ENCODE measurements around the gene ENOX2. TPM values are rescaled to one million over a fixed set of nuclear protein-coding genes. Genes with fewer than 3 reads are reported as not detected.

The ENOX2 gene
- total RNA-seq, 5 donors from 2014 or later (not counting 1 experiment from before 2014, with no cell fraction given) = 10.4 to 17.1 (median 13.5) TPM

GRCh38 chrX:130877892-130878341, 25.1 kb downstream of the ENOX2 start:
- DNase-seq = no peak
- WGBS (ENCODE audit: insufficient coverage) = no CpG with 5 or more reads among the region's 1 CpG
- Mint-ChIP-seq H3K9me3 (peaks cover 0 to 2% (median 0%) of the 10 kb centered on the region in 3 donors), H3K27me3 (peaks cover 0 to 23% of the 10 kb centered on the region in 2 donors), H3K36me3 (peaks cover 5% of the 10 kb centered on the region), H3K4me3 (no peak overlapping the region), H3K4me1 (peaks cover 11 to 35% (median 33%) of the 10 kb centered on the region in 3 donors), H3K27ac (no peak overlapping the region)
- peaks cover 0 to 2% of the 10 kb centered on the region in 2 experiments for H3K4me1 ChIP-seq (ENCODE audit: control insufficient read depth in 1 of 2, extremely low read depth in 1 of 2, insufficient read depth in 2 of 2, low read length in 2 of 2)
- no peak overlapping the region for H3K4me3 ChIP-seq (ENCODE audit: control insufficient read depth in 1 of 2, extremely low read depth in 1 of 2, low read length in 1 of 2)
- ChIA-PET CTCF (no interaction called here), POLR2A (no interaction called here)
- no peaks in the 10 kb centered on the region for H3K36me3 ChIP-seq (ENCODE audit: control insufficient read depth in 2 of 2, extremely low read depth in 1 of 2, insufficient read depth in 1 of 2, low read length in 1 of 2)
- H3K27me3 ChIP-seq (replicated peaks in 1 of 2; ENCODE audit: control insufficient read depth in 2 of 2, extremely low read depth in 1 of 2, insufficient read depth in 2 of 2, low read length in 1 of 2) = no peaks in the 10 kb centered on the region
- H3K9me3 ChIP-seq = peaks cover 4% of the 10 kb centered on the region
- no peak for ATAC-seq (replicated peaks in 1 of 4)
- H3K27ac ChIP-seq (ENCODE audit: low read length) = no peak overlapping the region

DNA sequence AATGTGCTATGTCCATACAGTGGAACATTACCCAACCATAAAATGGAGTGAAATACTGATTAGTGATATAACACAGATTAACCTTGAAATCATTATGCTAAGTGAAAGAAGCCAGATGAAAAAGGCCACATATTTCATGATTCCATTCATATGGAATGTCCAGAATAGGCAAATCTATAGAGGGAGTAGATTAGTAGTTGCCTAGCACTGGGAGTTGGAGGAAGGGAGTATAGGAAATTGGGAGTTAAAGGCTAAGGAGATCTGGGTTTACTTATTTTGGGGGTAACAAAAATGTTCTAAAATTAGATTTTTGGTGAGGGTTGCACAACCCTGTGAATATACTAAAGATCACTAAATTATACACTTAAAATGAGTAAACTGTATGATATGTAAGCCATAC, 26.8 kb downstream of the ENOX2 start:
- Mint-ChIP-seq H3K9me3 (peaks cover 0 to 2% (median 0%) of the 10 kb centered on the region in 3 donors), H3K27me3 (peaks cover 0 to 21% of the 10 kb centered on the region in 2 donors), H3K36me3 (no peaks in the 10 kb centered on the region), H3K4me1 (peaks cover 12 to 29% (median 24%) of the 10 kb centered on the region in 3 donors), H3K27ac (no peak overlapping the region), H3K4me3 (no peak overlapping the region)
- no peaks in the 10 kb centered on the region for H3K36me3 ChIP-seq (ENCODE audit: control insufficient read depth in 2 of 2, extremely low read depth in 1 of 2, insufficient read depth in 1 of 2, low read length in 1 of 2)
- H3K4me1 ChIP-seq (ENCODE audit: control insufficient read depth in 1 of 2, extremely low read depth in 1 of 2, insufficient read depth in 2 of 2, low read length in 2 of 2) = peaks cover 0 to 2% of the 10 kb centered on the region in 2 experiments
- H3K27ac ChIP-seq (ENCODE audit: low read length) = no peak overlapping the region
- CTCF ChIA-PET = no interaction called here
- no peak overlapping the region for H3K4me3 ChIP-seq (ENCODE audit: control insufficient read depth in 1 of 2, extremely low read depth in 1 of 2, low read length in 1 of 2)
- DNase-seq (no peak), ATAC-seq (replicated peaks in 1 of 4) (no peak)
- peaks cover 4% of the 10 kb centered on the region for H3K9me3 ChIP-seq
- H3K27me3 ChIP-seq (replicated peaks in 1 of 2; ENCODE audit: control insufficient read depth in 2 of 2, extremely low read depth in 1 of 2, insufficient read depth in 2 of 2, low read length in 1 of 2) = no peaks in the 10 kb centered on the region
- POLR2A ChIA-PET = no interaction called here

DNA sequence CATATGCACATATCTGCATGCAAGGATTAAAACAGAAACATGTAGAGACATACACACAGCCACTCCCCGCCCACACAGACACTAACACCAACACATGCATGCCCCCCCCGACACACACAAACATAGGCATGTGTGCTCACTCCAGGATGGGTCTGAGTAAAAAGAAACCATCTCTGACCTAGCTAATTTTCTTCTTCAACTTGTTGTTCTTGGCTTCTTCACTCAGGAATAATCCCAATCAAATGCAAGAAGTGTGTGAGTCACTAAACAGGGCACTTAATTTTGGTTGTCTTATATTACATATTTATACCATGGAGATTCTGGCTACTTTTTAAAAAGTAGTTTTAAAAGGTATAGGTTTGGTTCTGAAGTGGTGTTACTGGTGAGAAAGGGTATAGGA, 28.3 kb downstream of the ENOX2 start:
- POLR2A ChIA-PET = no interaction called here
- H3K27ac ChIP-seq (ENCODE audit: low read length) = no peak overlapping the region
- H3K36me3 Mint-ChIP-seq = peaks cover 1% of the 10 kb centered on the region
- ATAC-seq (replicated peaks in 1 of 4) (no peak), DNase-seq (no peak)
- no peak overlapping the region for H3K4me3 Mint-ChIP-seq
- 100% methylated on average over 1 of the region's 2 CpGs for WGBS (ENCODE audit: insufficient coverage)
- H3K4me3 ChIP-seq (ENCODE audit: control insufficient read depth in 1 of 2, extremely low read depth in 1 of 2, low read length in 1 of 2) = no peak overlapping the region
- H3K27me3 Mint-ChIP-seq = peaks cover 0 to 28% of the 10 kb centered on the region in 2 donors
- CTCF ChIA-PET = no interaction called here
- no peaks in the 10 kb centered on the region for H3K27me3 ChIP-seq (replicated peaks in 1 of 2; ENCODE audit: control insufficient read depth in 2 of 2, extremely low read depth in 1 of 2, insufficient read depth in 2 of 2, low read length in 1 of 2)
- peaks cover 0 to 2% of the 10 kb centered on the region in 2 experiments for H3K4me1 ChIP-seq (ENCODE audit: control insufficient read depth in 1 of 2, extremely low read depth in 1 of 2, insufficient read depth in 2 of 2, low read length in 2 of 2)
- peaks cover 13 to 31% (median 25%) of the 10 kb centered on the region in 3 donors for H3K4me1 Mint-ChIP-seq
- H3K9me3 ChIP-seq = peaks cover 4% of the 10 kb centered on the region
- H3K36me3 ChIP-seq (ENCODE audit: control insufficient read depth in 2 of 2, extremely low read depth in 1 of 2, insufficient read depth in 1 of 2, low read length in 1 of 2) = no peaks in the 10 kb centered on the region
- peaks cover 0 to 2% (median 0%) of the 10 kb centered on the region in 3 donors for H3K9me3 Mint-ChIP-seq
- H3K27ac Mint-ChIP-seq = no peak overlapping the region

GRCh38 chrX:130869239-130869638, 33.8 kb downstream of the ENOX2 start:
- H3K36me3 ChIP-seq (ENCODE audit: control insufficient read depth in 2 of 2, extremely low read depth in 1 of 2, insufficient read depth in 1 of 2, low read length in 1 of 2) = no peaks in the 10 kb centered on the region
- Mint-ChIP-seq H3K9me3 (no peaks in the 10 kb centered on the region), H3K4me3 (no peak overlapping the region), H3K4me1 (peaks cover 2 to 18% (median 13%) of the 10 kb centered on the region in 3 donors), H3K36me3 (peaks cover 9% of the 10 kb centered on the region), H3K27me3 (peaks cover 0 to 27% of the 10 kb centered on the region in 2 donors), H3K27ac (no peak overlapping the region)
- no peak for DNase-seq
- H3K4me3 ChIP-seq (ENCODE audit: control insufficient read depth in 1 of 2, extremely low read depth in 1 of 2, low read length in 1 of 2) = no peak overlapping the region
- no peaks in the 10 kb centered on the region for H3K27me3 ChIP-seq (replicated peaks in 1 of 2; ENCODE audit: control insufficient read depth in 2 of 2, extremely low read depth in 1 of 2, insufficient read depth in 2 of 2, low read length in 1 of 2)
- H3K27ac ChIP-seq (ENCODE audit: low read length) = no peak overlapping the region
- ChIA-PET POLR2A (no interaction called here), CTCF (interaction anchor here in 1 of 2 donors (0.6 kb wide), 1 partner anchor 47 kb away, joined by 4 read pairs; no protein-coding TSS in a partner anchor)
- H3K9me3 ChIP-seq = no peaks in the 10 kb centered on the region
- ATAC-seq (replicated peaks in 1 of 4) = no peak
- 100% methylated on average over 2 of the region's 3 CpGs for WGBS (ENCODE audit: insufficient coverage)
- no peaks in the 10 kb centered on the region for H3K4me1 ChIP-seq (ENCODE audit: control insufficient read depth in 1 of 2, extremely low read depth in 1 of 2, insufficient read depth in 2 of 2, low read length in 2 of 2)

DNA sequence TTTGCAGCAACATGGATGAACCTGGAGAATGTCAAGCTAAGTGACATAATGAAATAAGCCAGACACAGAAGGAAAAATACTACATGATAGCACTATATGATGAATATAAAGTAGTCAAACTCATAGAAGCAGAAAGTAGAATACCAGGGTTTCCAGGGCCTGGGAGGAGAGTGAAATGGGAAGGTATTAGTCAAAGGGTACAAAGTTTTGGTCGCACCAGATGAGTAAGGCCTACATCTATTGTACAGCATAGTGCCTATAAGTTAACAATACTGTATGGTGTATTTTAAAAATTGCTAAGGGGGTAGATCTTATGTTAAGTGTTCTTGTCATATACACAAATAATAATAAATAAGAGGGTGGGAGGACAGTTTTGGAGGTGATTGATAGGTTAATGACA, 41.5 kb downstream of the ENOX2 start:
- peaks cover 0 to 6% (median 0%) of the 10 kb centered on the region in 3 donors for H3K4me1 Mint-ChIP-seq
- Histone ChIP-seq H3K4me1 (ENCODE audit: control insufficient read depth in 1 of 2, extremely low read depth in 1 of 2, insufficient read depth in 2 of 2, low read length in 2 of 2) (no peaks in the 10 kb centered on the region), H3K9me3 (no peaks in the 10 kb centered on the region), H3K27ac (ENCODE audit: low read length) (no peak overlapping the region), H3K4me3 (ENCODE audit: control insufficient read depth in 1 of 2, extremely low read depth in 1 of 2, low read length in 1 of 2) (no peak overlapping the region), H3K36me3 (ENCODE audit: control insufficient read depth in 2 of 2, extremely low read depth in 1 of 2, insufficient read depth in 1 of 2, low read length in 1 of 2) (no peaks in the 10 kb centered on the region), H3K27me3 (replicated peaks in 1 of 2; ENCODE audit: control insufficient read depth in 2 of 2, extremely low read depth in 1 of 2, insufficient read depth in 2 of 2, low read length in 1 of 2) (no peaks in the 10 kb centered on the region)
- no peak for ATAC-seq (replicated peaks in 1 of 4)
- DNase-seq = no peak
- no peaks in the 10 kb centered on the region for H3K27me3 Mint-ChIP-seq
- ChIA-PET POLR2A (no interaction called here), CTCF (interaction anchor here in 1 of 2 donors (0.5 kb wide), 1 partner anchor 703 kb away, joined by 5 read pairs; no protein-coding TSS in a partner anchor)
- WGBS (ENCODE audit: insufficient coverage) = no CpG with 5 or more reads among the region's 1 CpG
- peaks cover 8% of the 10 kb centered on the region for H3K36me3 Mint-ChIP-seq
- no peak overlapping the region for H3K27ac Mint-ChIP-seq
- H3K4me3 Mint-ChIP-seq = no peak overlapping the region
- no peaks in the 10 kb centered on the region for H3K9me3 Mint-ChIP-seq

DNA sequence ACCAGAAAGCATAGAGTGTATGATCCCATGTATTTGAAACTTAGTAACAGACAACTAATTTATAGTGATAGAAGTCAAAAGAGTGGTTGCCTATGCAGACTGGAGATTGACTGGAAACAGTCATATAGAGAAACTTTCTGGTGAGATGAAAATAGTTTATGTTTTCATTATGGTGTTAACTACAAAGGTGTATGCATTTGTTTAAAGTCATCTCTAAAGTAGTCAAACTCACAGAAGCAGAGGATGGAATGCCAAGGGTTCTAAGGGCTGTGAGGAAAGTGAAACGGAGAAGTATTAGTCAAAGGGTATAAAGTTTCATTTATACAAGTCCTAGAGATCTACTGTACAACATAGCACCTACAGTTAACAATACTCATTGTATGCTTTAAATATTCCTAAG, 45.8 kb downstream of the ENOX2 start:
- Mint-ChIP-seq H3K27me3 (no peaks in the 10 kb centered on the region), H3K4me1 (peaks cover 0 to under 1% (median 0%) of the 10 kb centered on the region in 3 donors), H3K9me3 (no peaks in the 10 kb centered on the region), H3K4me3 (no peak overlapping the region), H3K27ac (no peak overlapping the region), H3K36me3 (peaks cover 26% of the 10 kb centered on the region)
- H3K4me3 ChIP-seq (ENCODE audit: control insufficient read depth in 1 of 2, extremely low read depth in 1 of 2, low read length in 1 of 2) = no peak overlapping the region
- H3K27ac ChIP-seq (ENCODE audit: low read length) = no peak overlapping the region
- WGBS (ENCODE audit: insufficient coverage) = no CpG with 5 or more reads among the region's 1 CpG
- no peaks in the 10 kb centered on the region for H3K9me3 ChIP-seq
- no peaks in the 10 kb centered on the region for H3K4me1 ChIP-seq (ENCODE audit: control insufficient read depth in 1 of 2, extremely low read depth in 1 of 2, insufficient read depth in 2 of 2, low read length in 2 of 2)
- ChIA-PET CTCF (no interaction called here), POLR2A (no interaction called here)
- no peaks in the 10 kb centered on the region for H3K36me3 ChIP-seq (ENCODE audit: control insufficient read depth in 2 of 2, extremely low read depth in 1 of 2, insufficient read depth in 1 of 2, low read length in 1 of 2)
- DNase-seq (no peak), ATAC-seq (replicated peaks in 1 of 4) (no peak)
- H3K27me3 ChIP-seq (replicated peaks in 1 of 2; ENCODE audit: control insufficient read depth in 2 of 2, extremely low read depth in 1 of 2, insufficient read depth in 2 of 2, low read length in 1 of 2) = no peaks in the 10 kb centered on the region

DNA sequence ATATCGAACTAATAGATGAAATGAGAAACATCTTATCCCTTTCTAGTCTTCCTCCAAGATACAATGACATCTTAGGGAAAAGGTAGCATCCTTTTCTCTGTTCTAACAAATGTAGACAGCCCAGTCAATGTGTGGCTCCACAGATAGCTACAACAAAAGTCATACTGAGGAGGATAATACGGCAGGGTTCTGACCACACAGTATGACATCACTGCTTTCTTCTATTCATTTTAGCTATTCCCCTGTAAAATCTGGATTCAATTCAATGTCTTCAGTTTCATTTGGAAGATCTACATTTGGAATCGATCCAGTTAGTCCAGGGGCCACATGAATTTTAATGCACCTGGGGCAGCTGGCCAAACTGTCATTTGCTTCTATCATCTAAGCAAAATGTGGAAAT, 51.4 kb downstream of the ENOX2 start:
- Histone ChIP-seq H3K4me1 (ENCODE audit: control insufficient read depth in 1 of 2, extremely low read depth in 1 of 2, insufficient read depth in 2 of 2, low read length in 2 of 2) (no peaks in the 10 kb centered on the region), H3K36me3 (ENCODE audit: control insufficient read depth in 2 of 2, extremely low read depth in 1 of 2, insufficient read depth in 1 of 2, low read length in 1 of 2) (no peaks in the 10 kb centered on the region), H3K27me3 (replicated peaks in 1 of 2; ENCODE audit: control insufficient read depth in 2 of 2, extremely low read depth in 1 of 2, insufficient read depth in 2 of 2, low read length in 1 of 2) (no peaks in the 10 kb centered on the region), H3K4me3 (ENCODE audit: control insufficient read depth in 1 of 2, extremely low read depth in 1 of 2, low read length in 1 of 2) (no peak overlapping the region), H3K27ac (ENCODE audit: low read length) (no peak overlapping the region), H3K9me3 (no peaks in the 10 kb centered on the region)
- H3K9me3 Mint-ChIP-seq = no peaks in the 10 kb centered on the region
- 80% methylated on average over 1 of the region's 3 CpGs for WGBS (ENCODE audit: insufficient coverage)
- H3K36me3 Mint-ChIP-seq = peaks cover 18% of the 10 kb centered on the region
- H3K27ac Mint-ChIP-seq = no peak overlapping the region
- peaks cover 3 to 19% (median 9%) of the 10 kb centered on the region in 3 donors for H3K4me1 Mint-ChIP-seq
- DNase-seq (no peak), ATAC-seq (replicated peaks in 1 of 4) (no peak)
- ChIA-PET POLR2A (interaction anchor here in 1 of 2 donors (0.6 kb wide), 1 partner anchor 35 kb away, joined by 3 read pairs; no protein-coding TSS in a partner anchor), CTCF (no interaction called here)
- no peak overlapping the region for H3K4me3 Mint-ChIP-seq
- peaks cover 0 to 3% of the 10 kb centered on the region in 2 donors for H3K27me3 Mint-ChIP-seq

All from T-cell (primary cell).